Measurements from ENCODE around the gene TMEM125. TPM values are rescaled to one million over a fixed set of nuclear protein-coding genes. Genes with fewer than 3 reads are reported as not detected.
A peak's percentile ranks its signal among the peaks of the same experiment; 100 is the strongest.

Gene TMEM125
- total RNA-seq = 1 to 10 TPM in 1 of 2 donors, under 1 TPM in 1; 0.71 to 2.0 TPM
- polyA plus RNA-seq (ENCODE audit: insufficient read depth, low read depth, low replicate concordance) = 2.2 TPM
- long read RNA-seq, donor 1 = 0 reads
- long read RNA-seq, donor 2 = 0 reads

DNA sequence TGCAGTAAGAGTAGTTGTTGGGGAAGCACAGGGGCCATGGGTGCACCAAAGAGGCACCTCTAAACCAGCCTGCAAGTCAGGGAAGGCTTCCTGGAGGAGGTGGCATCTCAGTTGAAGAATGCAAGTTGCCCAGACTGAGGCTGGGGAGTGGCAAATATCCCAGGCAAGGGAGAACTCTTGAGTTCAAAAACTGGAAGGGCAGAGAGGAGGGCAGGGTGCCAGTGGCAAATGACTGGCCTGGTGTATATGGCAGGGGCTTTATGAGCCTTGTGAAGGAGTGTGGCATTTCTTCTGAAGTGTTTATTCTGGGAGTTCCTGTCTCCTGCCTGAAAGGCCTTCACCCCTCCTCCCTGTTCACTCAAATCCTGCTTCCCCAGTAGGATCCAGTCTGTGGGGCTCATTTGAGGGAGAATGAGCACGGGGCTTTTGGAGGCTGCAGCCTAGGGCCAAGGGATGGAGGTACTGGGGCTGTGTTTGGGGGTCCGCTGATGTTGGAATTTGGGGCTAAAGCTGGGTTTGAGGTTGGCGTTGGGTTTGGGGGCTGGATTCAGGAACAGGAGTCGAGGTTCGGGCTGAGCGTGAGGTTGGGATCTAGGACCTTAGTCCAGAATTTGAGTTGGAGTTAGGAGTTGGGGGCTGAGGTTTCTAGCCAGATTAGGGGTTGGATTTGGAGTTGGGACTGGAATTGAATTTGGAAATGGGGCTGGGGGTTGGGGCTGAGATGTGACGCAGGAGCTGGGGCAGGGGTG is at the start of gene TMEM125:
Gene TMEM125, plus strand, starts transcription at position 357 of the 749 bp plus-strand sequence. CDS start 2,740 bp downstream, outside the sequence.
- WGBS, 2 donors = 60 to 65% methylated on average over 7 of the region's 7 CpGs
- Histone ChIP-seq H3K27ac (no peak within 1 kb of the TSS), H3K4me3 (peak within 1 kb of the TSS; percentile 26 to 52), H3K27me3 (no peaks in the 10 kb centered on the region), H3K9me3 (no peaks in the 10 kb centered on the region), H3K4me1 (peaks cover 12% of the 10 kb centered on the region), H3K36me3 (ENCODE audit: low read depth, missing control alignments) (no peaks in the 10 kb centered on the region)
- intact Hi-C loops (cut with DNase I; ENCODE audit: low total_unique reads) = no loop called here
- DNase-seq = no peak
- TF ChIP-seq, protein P1, sequence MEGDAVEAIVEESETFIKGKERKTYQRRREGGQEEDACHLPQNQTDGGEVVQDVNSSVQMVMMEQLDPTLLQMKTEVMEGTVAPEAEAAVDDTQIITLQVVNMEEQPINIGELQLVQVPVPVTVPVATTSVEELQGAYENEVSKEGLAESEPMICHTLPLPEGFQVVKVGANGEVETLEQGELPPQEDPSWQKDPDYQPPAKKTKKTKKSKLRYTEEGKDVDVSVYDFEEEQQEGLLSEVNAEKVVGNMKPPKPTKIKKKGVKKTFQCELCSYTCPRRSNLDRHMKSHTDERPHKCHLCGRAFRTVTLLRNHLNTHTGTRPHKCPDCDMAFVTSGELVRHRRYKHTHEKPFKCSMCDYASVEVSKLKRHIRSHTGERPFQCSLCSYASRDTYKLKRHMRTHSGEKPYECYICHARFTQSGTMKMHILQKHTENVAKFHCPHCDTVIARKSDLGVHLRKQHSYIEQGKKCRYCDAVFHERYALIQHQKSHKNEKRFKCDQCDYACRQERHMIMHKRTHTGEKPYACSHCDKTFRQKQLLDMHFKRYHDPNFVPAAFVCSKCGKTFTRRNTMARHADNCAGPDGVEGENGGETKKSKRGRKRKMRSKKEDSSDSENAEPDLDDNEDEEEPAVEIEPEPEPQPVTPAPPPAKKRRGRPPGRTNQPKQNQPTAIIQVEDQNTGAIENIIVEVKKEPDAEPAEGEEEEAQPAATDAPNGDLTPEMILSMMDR (IDR thresholded peaks at IDR 0.05) = no peak
- no peak for TF ChIP-seq POLR2A (IDR thresholded peaks at IDR 0.05)

DNA sequence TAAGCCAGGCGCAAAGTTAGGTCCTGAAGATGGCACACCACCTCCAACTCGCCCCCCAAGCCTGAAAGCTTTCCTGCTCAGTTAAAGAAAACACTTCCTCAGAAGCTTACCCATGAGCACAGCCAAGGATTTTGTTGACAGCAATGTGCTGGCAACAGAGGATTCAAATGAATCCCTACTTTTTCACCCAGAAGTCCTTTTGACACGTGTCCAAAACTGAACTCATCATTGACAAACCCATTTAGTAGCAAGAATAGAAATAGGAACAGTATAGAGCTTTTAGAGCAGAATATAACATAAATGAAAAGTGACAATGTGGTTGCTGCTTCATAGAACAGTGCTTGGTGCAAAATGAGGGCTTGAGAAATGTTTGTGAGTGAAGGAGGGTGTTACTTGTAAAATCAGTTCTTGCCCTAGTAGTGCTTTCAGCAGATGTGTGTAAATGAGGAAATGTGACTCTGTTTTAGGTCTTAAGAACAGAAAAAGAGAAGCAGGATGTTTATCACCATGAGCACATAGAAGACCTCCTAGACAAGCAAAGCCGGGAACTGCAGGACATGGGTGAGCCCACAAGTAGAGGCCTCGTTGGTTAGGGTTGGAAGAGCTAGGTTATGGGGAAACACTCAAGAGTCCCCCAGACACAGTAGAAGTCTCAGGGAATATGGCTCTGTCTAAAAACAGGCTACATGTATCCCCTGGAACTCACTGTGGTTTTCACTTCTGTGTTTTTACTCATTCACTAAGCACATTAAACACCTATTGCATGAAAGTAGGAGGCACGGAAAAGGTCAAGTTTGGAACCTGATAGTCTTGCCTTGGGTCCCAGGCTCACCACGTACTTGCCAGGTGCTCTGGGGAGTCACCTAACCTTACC is 48.6 kb upstream of the TMEM125 start:
- H3K9me3 ChIP-seq = no peaks in the 10 kb centered on the region
- no peak overlapping the region for H3K4me3 ChIP-seq
- no peak overlapping the region for H3K27ac ChIP-seq
- TF ChIP-seq, protein P1 (IDR thresholded peaks at IDR 0.05) = no peak
- no peak for TF ChIP-seq POLR2A (IDR thresholded peaks at IDR 0.05)
- WGBS, 2 donors = 79 to 81% methylated on average over 7 of the region's 7 CpGs
- H3K27me3 ChIP-seq = no peaks in the 10 kb centered on the region
- intact Hi-C loops (cut with DNase I; ENCODE audit: low total_unique reads) = no loop called here
- H3K4me1 ChIP-seq = no peaks in the 10 kb centered on the region
- no peak for DNase-seq
- no peaks in the 10 kb centered on the region for H3K36me3 ChIP-seq (ENCODE audit: low read depth, missing control alignments)

DNA sequence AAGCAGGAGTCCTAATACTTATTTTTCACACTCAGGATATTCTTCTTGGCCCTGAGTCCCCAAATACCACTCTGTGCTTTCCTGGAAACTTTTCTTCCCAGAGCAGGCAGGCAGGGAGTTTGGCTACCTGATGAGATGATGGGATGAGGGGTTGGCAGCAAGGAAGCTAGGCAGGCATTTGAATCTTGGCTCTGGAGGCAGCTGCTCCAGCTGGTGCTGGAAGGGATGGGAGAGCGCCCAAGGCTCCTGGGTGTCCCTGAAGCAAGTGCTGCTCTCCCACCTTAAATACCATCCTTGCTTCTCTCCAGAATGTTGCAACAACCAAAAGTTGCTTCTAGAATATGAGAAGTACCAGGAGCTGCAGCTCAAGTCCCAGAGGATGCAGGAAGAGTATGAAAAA is 48.0 kb upstream of the TMEM125 start:
- no peak for TF ChIP-seq POLR2A (IDR thresholded peaks at IDR 0.05)
- TF ChIP-seq, protein P1 (IDR thresholded peaks at IDR 0.05) = no peak
- DNase-seq = no peak
- no peaks in the 10 kb centered on the region for H3K27me3 ChIP-seq
- intact Hi-C loops (cut with DNase I; ENCODE audit: low total_unique reads) = no loop called here
- no peaks in the 10 kb centered on the region for H3K9me3 ChIP-seq
- H3K4me1 ChIP-seq = no peaks in the 10 kb centered on the region
- H3K36me3 ChIP-seq (ENCODE audit: low read depth, missing control alignments) = no peaks in the 10 kb centered on the region
- H3K27ac ChIP-seq = no peak overlapping the region
- WGBS, 2 donors = 88 to 100% methylated on average over 1 of the region's 1 CpG
- no peak overlapping the region for H3K4me3 ChIP-seq

DNA sequence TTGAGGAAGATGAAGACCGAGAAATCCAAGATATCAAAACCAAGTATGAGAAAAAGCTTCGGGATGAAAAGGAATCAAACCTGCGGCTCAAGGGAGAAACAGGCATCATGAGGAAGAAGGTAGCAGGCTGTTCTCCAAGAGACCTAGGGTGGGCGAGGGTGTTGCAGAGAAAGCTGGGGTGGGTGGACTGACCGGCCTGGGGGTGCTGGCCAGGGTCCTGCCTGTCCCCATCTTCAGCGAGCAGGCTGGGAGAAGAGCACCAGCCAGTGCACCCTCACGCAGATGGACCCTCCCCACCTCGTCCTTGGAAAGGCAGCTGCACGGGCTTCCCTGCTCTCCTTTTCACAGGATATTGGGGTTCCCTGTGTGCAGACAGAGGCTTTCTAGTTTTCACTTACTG is 46.9 kb upstream of the TMEM125 start:
- intact Hi-C loops (cut with DNase I; ENCODE audit: low total_unique reads) = no loop called here
- no peak for DNase-seq
- no peaks in the 10 kb centered on the region for H3K9me3 ChIP-seq
- TF ChIP-seq, protein P1 (IDR thresholded peaks at IDR 0.05) = no peak
- no peak for TF ChIP-seq POLR2A (IDR thresholded peaks at IDR 0.05)
- no peak overlapping the region for H3K27ac ChIP-seq
- no peak overlapping the region for H3K4me3 ChIP-seq
- no peaks in the 10 kb centered on the region for H3K36me3 ChIP-seq (ENCODE audit: low read depth, missing control alignments)
- no peaks in the 10 kb centered on the region for H3K27me3 ChIP-seq
- no peaks in the 10 kb centered on the region for H3K4me1 ChIP-seq
- WGBS, 2 donors = 69 to 70% methylated on average over 5 to 9 of the region's 9 CpGs

Measured in testis (tissue), 5 donors.